ENCODE results near the gene FBXO2.

GRCh38 chr1:11657654-11658053 lies 3.4 kb upstream of the FBXO2 start:
- TF ChIP-seq CTCF (IDR thresholded peaks at IDR 0.05 in 2 of 3, conservative IDR thresholded peaks at IDR 0.05 in 1 of 3; ENCODE audit: borderline replicate concordance in 1 of 3, insufficient read depth in 1 of 3, low read depth in 2 of 3, low read length in 2 of 3) (no peak), POLR2A (IDR thresholded peaks at IDR 0.05; ENCODE audit: borderline replicate concordance, extremely low read depth, insufficient read depth, insufficient read length) (no peak), RAD21 (IDR thresholded peaks at IDR 0.05; ENCODE audit: low read depth) (no peak), YY1 (IDR thresholded peaks at IDR 0.05; ENCODE audit: extremely low read depth, insufficient replicate concordance, low read depth, low read length) (no peak), SP1 (IDR thresholded peaks at IDR 0.05; ENCODE audit: low read depth) (no peak), EZH2 (IDR thresholded peaks at IDR 0.05) (no peak), CEBPB (IDR thresholded peaks at IDR 0.05; ENCODE audit: low read depth) (no peak), POLR2AphosphoS5 (IDR thresholded peaks at IDR 0.05; ENCODE audit: low read depth, low read length) (no peak; the same call in 1 of the 2 replicates), EZH2phosphoT487 (IDR thresholded peaks at IDR 0.05; ENCODE audit: borderline replicate concordance) (no peak), SRF (IDR thresholded peaks at IDR 0.05; ENCODE audit: low read depth) (no peak), ELF1 (IDR thresholded peaks at IDR 0.05; ENCODE audit: borderline replicate concordance, low read depth) (no peak)
